Choroid plexus epithelial cell (primary cell): ENCODE results near the gene PDCD1.

Source experiments
- DNase-seq: peaks from one replicate; pipeline ENCODE4 v3.0.0-alpha.2; 2010; ENCODE audit warnings: low read depth
- H3K4me3 ChIP-seq: 2 replicates; pipeline ENCODE4 v1.5.1; 2011; ENCODE audit warnings: low read depth, mild to moderate bottlenecking, control low read depth, low read length, moderate library complexity
- TF ChIP-seq, protein P1 (sequence below): conservative IDR thresholded peaks from 2 replicates; pipeline ENCODE4 v1.5.1; 2011; ENCODE audit warnings: low read depth, mild to moderate bottlenecking, control low read depth, inconsistent platforms, low read length, moderate library complexity

PDCD1 gene

DNA sequence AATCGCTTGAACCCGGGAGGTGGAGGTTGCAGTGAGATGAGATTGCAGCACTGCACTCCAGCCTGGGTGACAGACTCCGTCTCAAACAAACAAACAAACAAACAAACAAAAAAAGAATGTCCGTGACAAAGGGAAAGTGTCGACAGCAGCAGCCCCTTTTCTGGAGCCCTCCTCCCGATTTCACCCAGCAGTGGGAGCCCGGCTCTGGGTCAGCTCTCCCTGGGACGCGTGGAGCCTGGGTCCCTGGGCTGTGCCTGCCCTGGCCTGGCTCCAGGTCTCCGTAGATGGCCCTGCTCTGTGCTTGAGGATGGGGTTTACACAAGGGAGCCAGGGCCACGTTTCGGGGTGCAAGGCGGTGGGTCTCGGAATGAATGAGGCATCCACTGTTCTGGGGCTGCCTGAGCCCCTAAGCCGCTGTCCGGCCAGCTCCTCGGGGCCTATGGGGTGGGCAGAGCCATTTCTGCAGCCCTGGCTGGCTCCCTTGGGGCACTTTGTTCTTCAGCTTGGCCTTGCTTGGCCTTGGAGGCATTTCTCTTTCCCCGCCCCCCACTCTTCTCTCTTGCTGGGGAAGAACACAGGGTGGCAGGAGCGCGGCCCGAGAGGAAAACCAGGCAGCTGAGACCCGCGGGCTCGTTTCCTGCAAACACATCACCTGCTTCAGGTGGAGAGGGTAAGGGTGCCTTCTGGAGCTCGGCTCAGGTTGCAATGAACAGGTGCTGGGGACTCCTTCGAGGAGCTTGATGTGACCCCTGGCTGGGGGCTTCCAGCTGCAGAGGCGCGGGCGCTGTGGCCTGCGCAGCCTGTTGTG lies 40.0 kb upstream of the PDCD1 start:
- H3K4me3 ChIP-seq: no peak overlapping the region
- no peak for DNase-seq
- TF ChIP-seq, protein P1, sequence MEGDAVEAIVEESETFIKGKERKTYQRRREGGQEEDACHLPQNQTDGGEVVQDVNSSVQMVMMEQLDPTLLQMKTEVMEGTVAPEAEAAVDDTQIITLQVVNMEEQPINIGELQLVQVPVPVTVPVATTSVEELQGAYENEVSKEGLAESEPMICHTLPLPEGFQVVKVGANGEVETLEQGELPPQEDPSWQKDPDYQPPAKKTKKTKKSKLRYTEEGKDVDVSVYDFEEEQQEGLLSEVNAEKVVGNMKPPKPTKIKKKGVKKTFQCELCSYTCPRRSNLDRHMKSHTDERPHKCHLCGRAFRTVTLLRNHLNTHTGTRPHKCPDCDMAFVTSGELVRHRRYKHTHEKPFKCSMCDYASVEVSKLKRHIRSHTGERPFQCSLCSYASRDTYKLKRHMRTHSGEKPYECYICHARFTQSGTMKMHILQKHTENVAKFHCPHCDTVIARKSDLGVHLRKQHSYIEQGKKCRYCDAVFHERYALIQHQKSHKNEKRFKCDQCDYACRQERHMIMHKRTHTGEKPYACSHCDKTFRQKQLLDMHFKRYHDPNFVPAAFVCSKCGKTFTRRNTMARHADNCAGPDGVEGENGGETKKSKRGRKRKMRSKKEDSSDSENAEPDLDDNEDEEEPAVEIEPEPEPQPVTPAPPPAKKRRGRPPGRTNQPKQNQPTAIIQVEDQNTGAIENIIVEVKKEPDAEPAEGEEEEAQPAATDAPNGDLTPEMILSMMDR: no peak

DNA sequence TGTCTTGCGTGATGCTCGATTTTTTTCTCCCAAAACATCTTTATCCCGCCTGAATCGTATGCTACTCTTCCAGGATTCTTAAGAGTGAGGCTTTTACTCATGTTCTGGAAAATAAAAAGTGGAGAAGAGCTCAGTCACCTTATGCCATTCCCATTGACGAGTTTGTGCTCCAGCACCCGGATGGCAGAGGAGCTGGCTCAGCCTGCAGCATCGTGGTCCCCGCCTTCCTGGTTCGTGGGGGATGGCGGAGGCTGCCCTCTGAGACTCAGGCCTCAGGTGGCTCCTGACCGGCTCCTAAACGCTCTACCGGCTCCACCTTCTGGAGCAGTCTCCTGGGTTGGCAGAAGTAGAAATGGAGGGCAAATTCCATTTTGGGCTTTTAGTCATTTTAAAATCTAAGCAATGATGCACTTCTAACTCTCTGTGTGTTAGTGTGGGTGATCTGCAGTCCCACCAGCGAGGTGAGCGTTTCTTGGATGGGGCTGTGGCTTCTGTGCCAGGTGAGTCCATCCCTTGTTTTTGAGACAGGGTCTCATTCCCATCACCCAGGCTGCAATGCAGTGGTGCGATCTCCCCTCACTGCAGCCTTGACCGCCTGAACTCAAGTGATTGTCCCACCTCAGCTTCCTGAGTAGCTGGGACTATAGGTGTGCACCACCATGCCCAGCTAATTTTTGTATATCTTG lies 38.7 kb upstream of the PDCD1 start:
- DNase-seq: no peak
- TF ChIP-seq, protein P1: no peak
- H3K4me3 ChIP-seq: no peak overlapping the region

DNA sequence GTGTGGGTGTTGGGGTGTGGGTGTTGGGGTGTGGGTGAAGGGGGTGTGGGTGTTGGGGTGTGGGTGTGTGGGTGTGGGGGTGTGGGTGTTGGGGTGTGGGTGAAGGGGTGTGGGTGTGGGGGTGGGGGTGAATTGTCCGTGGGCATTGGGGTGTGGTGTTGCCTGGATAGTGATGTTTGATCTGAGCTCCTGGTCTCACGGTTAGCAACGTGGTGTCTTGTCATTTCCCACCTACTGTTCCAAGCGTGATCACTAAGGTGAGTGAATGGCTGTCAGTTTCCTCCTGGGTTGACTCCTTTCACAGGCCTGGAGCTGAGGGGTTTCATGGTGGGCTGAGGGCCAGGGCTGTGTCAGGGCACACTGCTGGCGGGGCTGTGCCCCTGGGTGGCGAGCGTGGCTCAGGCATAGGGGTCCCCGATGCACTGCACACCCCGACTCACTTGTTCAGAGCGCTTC lies 38.1 kb upstream of the PDCD1 start:
- no peak for DNase-seq
- H3K4me3 ChIP-seq: no peak overlapping the region
- TF ChIP-seq, protein P1: no peak

DNA sequence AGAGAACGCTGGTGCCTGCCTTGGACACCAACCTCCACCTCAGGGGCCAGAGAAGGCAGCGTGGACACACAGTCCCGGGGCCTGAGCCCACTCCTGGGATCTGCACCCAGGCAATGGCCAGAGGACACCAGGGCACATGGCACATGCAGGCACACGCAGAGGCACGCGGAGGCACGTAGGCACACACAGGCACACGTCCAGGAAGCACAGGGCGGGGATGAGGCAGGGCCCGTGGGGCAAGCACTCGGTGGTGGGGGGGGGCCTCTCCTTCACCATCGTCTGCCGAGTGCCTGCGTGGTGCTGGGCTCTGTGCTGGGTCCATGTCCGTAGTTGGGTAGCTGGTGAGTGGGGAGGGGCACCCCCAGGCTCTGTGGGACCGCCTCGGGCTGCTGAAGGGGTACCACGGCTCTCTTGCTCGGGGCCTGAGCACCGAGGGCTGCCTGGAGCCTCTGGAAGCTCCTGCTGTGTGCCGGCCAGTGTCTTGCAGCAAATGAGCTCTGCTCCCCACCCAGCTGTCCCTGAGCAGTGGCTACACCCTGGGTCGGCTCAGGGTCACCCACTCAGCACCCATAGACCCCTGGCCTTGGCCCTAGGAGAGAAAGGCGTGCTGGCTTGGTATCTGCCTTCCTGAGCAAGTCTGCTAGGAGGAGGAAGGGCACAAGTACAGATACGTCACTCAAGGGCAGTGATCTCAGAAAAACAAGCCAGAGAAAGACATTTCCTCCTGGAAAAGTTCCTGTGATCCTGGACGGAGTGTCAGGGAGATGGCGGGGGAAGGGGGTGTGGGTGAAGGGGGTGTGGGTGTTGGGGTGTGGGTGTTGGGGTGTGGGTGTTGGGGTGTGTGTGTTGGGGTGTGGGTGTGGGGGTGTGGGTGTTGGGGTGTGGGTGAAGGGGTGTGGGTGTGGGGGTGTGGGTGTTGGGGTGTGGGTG lies 37.3 kb upstream of the PDCD1 start:
- DNase-seq: peak; percentile 71
- TF ChIP-seq, protein P1: no peak
- H3K4me3 ChIP-seq: no peak overlapping the region

DNA sequence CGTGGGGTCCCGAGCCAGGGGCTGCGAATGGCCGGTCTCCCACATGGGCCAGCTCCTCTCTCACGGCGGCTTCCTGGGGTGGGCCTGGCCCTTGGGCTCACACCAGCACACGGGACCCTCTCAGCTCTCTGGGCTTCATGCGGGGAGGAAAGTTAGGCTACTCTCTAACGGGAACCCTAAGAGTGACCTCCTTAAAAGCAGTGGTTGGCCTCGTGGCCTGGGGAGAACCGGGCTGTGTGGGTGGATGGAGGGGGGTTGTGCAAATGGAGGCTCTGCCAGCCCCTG lies 36.7 kb upstream of the PDCD1 start:
- TF ChIP-seq, protein P1: no peak

DNA sequence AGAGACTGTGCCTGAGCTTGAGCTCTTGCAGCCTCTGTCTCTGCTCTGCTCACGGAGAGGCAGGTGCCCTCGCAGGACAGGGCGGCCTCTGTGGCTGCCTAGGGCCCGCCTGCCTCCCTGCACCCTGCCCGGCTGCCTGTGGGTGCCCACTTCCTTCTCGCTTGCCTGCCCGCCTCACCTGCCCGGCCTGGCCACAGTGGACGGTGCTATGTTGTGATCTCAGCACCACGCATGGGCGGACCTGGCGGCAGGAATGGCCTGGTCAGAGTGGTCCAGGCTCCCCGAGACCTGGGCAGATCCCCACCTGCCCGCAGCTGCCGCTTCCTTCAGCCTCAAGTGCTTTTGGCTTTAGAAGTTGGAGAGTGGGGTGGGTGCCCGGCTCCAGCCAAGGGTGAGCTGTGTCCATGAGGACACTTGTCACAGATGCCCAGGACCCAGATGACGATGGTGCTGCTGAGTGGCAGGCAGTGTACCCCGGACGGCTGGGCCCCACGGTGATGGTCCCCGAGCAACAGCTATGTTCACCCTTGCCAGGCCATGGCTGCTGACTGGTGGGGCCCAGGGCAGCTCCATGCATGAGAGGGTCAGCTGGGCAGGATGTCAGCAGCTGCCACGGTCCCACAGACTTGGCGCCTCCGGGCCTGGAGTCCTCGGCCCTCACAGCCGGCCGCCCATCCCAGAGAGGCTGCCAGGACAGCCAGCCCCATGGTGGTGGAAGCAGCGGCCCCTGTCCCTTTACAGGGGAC lies 36.2 kb upstream of the PDCD1 start:
- TF ChIP-seq, protein P1: no peak
- no peak for DNase-seq

More for the DNA sequence above, 36.7 kb upstream of the PDCD1 start:
- no peak for DNase-seq
- no peak overlapping the region for H3K4me3 ChIP-seq

More for the DNA sequence above, 36.2 kb upstream of the PDCD1 start:
- H3K4me3 ChIP-seq: no peak overlapping the region
